Measurements from ENCODE around the gene GGA3. TPM values are rescaled to one million over a fixed set of nuclear protein-coding genes. Genes with fewer than 3 reads are reported as not detected.

The GGA3 gene
- total RNA-seq, 1 experiment from 2014 or later, result 58.3 TPM

- peaks cover 35% of the 10 kb centered on the region for H3K79me2 ChIP-seq (ENCODE audit: insufficient read depth, low read length)
- no peak overlapping the region for H3K4me3 ChIP-seq (replicated peaks in 1 of 2; ENCODE audit: low read depth in 1 of 2, low read length in 2 of 2)
- no peak overlapping the region for H2AFZ ChIP-seq (ENCODE audit: low read depth, low read length, poor library complexity, severe bottlenecking)
- no TSS peak for BruUV-seq (replicated peaks)
- H3K9me2 ChIP-seq (ENCODE audit: insufficient read depth), result no peaks in the 10 kb centered on the region
- H3K9me3 ChIP-seq (ENCODE audit: control insufficient read depth in 1 of 2, insufficient read depth in 1 of 2, low read depth in 1 of 2, low read length in 2 of 2), result no peaks in the 10 kb centered on the region
- peaks cover 12 to 27% of the 10 kb centered on the region in 2 experiments for H3K36me3 ChIP-seq (ENCODE audit: control insufficient read depth in 1 of 2, insufficient read depth in 2 of 2, low read length in 2 of 2)
- ATAC-seq, result no peak
- H3K4me1 ChIP-seq (ENCODE audit: control insufficient read depth in 1 of 2, insufficient read depth in 2 of 2, low read length in 2 of 2), result peaks cover 10 to 15% of the 10 kb centered on the region in 2 experiments
- POLR2A ChIA-PET, result no interaction called here
- no peak for DNase-seq (ENCODE audit: low read depth, low spot score)
- CTCF ChIA-PET, result interaction anchor here (1.2 to 1.9 kb wide), 2 partner anchors 14 to 16 kb away, joined by 4 to 6 read pairs; partner anchors contain the start of gene MIF4GD
- RAD21 ChIA-PET (ENCODE audit: low non-redundant PET in 1 of 2, low total read pairs in 2 of 2, uncharacterized antibody in 2 of 2, unreplicated experiment in 2 of 2), result interaction anchor here in 1 of 2 experiments (0.6 kb wide), 1 partner anchor 418 kb away, joined by 3 read pairs; no protein-coding TSS in a partner anchor
- no peak overlapping the region for H3K9ac ChIP-seq (ENCODE audit: low read length)
- no peak overlapping the region for H3K4me2 ChIP-seq (ENCODE audit: low read length)
- intact Hi-C loops (cut with micrococcal nuclease), result no loop called here
- no peaks in the 10 kb centered on the region for H4K20me1 ChIP-seq (ENCODE audit: insufficient read depth)
- no peaks in the 10 kb centered on the region for H3K27me3 ChIP-seq (ENCODE audit: insufficient read depth, low read length)
- H3K27ac ChIP-seq (ENCODE audit: low read depth, low read length), result no peak overlapping the region
- no peak for TF ChIP-seq POLR2A (IDR thresholded peaks at IDR 0.05; ENCODE audit: borderline replicate concordance, extremely low read depth, insufficient read depth, insufficient read length)
- no peak for TF ChIP-seq ZNF274 (IDR thresholded peaks at IDR 0.05; ENCODE audit: low read depth, low read length)
- no peak for TF ChIP-seq FOSL1 (IDR thresholded peaks at IDR 0.05; ENCODE audit: low read depth)
- no peak for TF ChIP-seq TCF7L2 (IDR thresholded peaks at IDR 0.05; ENCODE audit: borderline replicate concordance, extremely low read depth, insufficient read depth, insufficient read length)
- TF ChIP-seq ELF1 (IDR thresholded peaks at IDR 0.05; ENCODE audit: borderline replicate concordance, low read depth), result no peak
- no peak for TF ChIP-seq SRF (IDR thresholded peaks at IDR 0.05; ENCODE audit: low read depth)
- TF ChIP-seq ZBTB33 (IDR thresholded peaks at IDR 0.05; ENCODE audit: extremely low read depth, insufficient replicate concordance, low read length), result no peak
- no peak for TF ChIP-seq SIN3A (IDR thresholded peaks at IDR 0.05; ENCODE audit: low read depth)
- TF ChIP-seq RAD21 (IDR thresholded peaks at IDR 0.05; ENCODE audit: low read depth), result no peak
- no peak for TF ChIP-seq JUND (IDR thresholded peaks at IDR 0.05)
- TF ChIP-seq EZH2phosphoT487 (IDR thresholded peaks at IDR 0.05; ENCODE audit: borderline replicate concordance), result no peak
- TF ChIP-seq EGR1 (IDR thresholded peaks at IDR 0.05; ENCODE audit: low read depth), result no peak
- TF ChIP-seq SP1 (IDR thresholded peaks at IDR 0.05; ENCODE audit: low read depth), result no peak
- TF ChIP-seq CBX3 (IDR thresholded peaks at IDR 0.05; ENCODE audit: low read depth), result no peak
- no peak for TF ChIP-seq ATF3 (IDR thresholded peaks at IDR 0.05)
Observed at GRCh38 chr17:75287221-75287620, 25.8 kb upstream of the GGA3 start.
